ENCODE measurements around the gene GPBAR1. TPM values are rescaled to one million over a fixed set of nuclear protein-coding genes. Genes with fewer than 3 reads are reported as not detected.
"Not testable (repeated sequence)": the region's sequence is repeated elsewhere in the genome, so short reads cannot be mapped to it uniquely, and the experiment has no call there.

The GPBAR1 gene
- total and polyA plus RNA-seq, 2 donors (not counting 1 experiment from before 2014, with no cell fraction given), result 0.66 to 0.81 TPM

DNA sequence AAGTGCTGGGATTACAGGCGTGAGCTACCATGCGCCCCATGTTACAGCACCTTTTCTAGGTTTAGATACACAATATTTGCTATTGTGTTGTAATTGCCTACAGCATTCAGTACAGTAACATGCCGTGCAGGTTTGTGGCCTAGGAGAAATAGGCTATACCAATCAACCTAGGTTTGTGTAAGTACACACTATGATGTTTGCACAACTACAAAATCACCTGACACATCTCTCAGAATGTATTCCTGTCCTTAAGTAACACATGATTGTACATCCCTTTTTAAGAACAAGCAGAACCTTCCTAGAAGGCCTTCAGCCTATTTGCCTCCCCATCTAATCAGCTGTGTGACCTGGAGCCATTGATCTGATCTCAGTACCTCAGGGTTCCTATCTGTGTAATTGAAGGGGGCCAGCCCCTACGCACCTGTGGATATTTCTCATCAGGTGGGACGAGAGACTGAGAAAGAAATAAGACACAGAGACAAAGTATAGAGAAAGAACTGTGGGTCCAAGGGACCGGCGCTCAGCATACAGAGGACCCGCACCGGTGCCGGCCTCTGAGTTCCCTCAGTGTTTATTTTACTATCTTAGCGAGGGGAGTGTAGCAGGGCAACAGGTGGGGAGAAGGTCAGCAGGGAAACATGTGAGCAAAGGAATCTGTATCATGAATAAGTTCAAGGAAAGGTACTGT, 50.2 kb downstream of the GPBAR1 start:
- no peak for DNase-seq
- ATAC-seq (ENCODE audit: low read depth), result no peak
- TF ChIP-seq CTCF (IDR thresholded peaks at IDR 0.05), result no peak
- TF ChIP-seq EZH2 (IDR thresholded peaks at IDR 0.05; ENCODE audit: borderline replicate concordance, insufficient read depth, low read depth, low read length, poor library complexity, severe bottlenecking), result no peak
- no peak overlapping the region for H3K9ac ChIP-seq (ENCODE audit: low read length)
- H3K36me3 ChIP-seq (replicated peaks in 1 of 2; ENCODE audit: control extremely low read depth in 1 of 2, control insufficient read depth in 1 of 2, extremely low read depth in 1 of 2, insufficient read depth in 2 of 2, low read length in 1 of 2), result no peaks in the 10 kb centered on the region
- no peak overlapping the region for H3K27ac ChIP-seq (ENCODE audit: low read length in 2 of 2)
- H3K27ac Mint-ChIP-seq, result no peak overlapping the region
- no peaks in the 10 kb centered on the region for H4K20me1 ChIP-seq (ENCODE audit: control insufficient read depth, insufficient read depth, low read length, poor library complexity, severe bottlenecking)
- H3K4me1 ChIP-seq (ENCODE audit: control insufficient read depth in 2 of 2, insufficient read depth in 2 of 2, low read length in 2 of 2), result no peaks in the 10 kb centered on the region
- intact Hi-C loops (cut with micrococcal nuclease), result no loop called here
- H3K9me3 ChIP-seq (ENCODE audit: control extremely low read depth in 1 of 3, control insufficient read depth in 2 of 3, insufficient read depth in 1 of 3, low read length in 2 of 3), result no peaks in the 10 kb centered on the region
- H3K4me2 ChIP-seq (replicated peaks; ENCODE audit: low read depth, low read length, poor library complexity, severe bottlenecking), result no peak overlapping the region
- H3K9me3 Mint-ChIP-seq (ENCODE audit: insufficient read depth), result no peaks in the 10 kb centered on the region
- no peak overlapping the region for H3K4me3 ChIP-seq (ENCODE audit: control extremely low read depth in 1 of 5, extremely low read depth in 1 of 5, insufficient read depth in 1 of 5, low read depth in 2 of 5, low read length in 4 of 5)
- no peak overlapping the region for H3K4me3 Mint-ChIP-seq
- H2AFZ ChIP-seq (ENCODE audit: insufficient read depth, low read depth, low read length, poor library complexity, severe bottlenecking), result no peak overlapping the region
- ChIA-PET POLR2A (no interaction called here), CTCF (no interaction called here)
- H3K79me2 ChIP-seq (ENCODE audit: control insufficient read depth, insufficient read depth, low read length), result no peaks in the 10 kb centered on the region
- no peaks in the 10 kb centered on the region for H3K27me3 ChIP-seq (replicated peaks in 1 of 4; ENCODE audit: control extremely low read depth in 1 of 4, control insufficient read depth in 3 of 4, insufficient read depth in 4 of 4, low read length in 3 of 4)
- no peaks in the 10 kb centered on the region for H3K27me3 Mint-ChIP-seq
- H3K4me1 Mint-ChIP-seq, result no peaks in the 10 kb centered on the region
- WGBS (ENCODE audit: insufficient coverage), result 100% methylated on average over 3 of the region's 11 CpGs

GRCh38 chr2:218311541-218312266, 50.9 kb downstream of the GPBAR1 start:
- H3K27me3 ChIP-seq (replicated peaks in 1 of 4; ENCODE audit: control extremely low read depth in 1 of 4, control insufficient read depth in 3 of 4, insufficient read depth in 4 of 4, low read length in 3 of 4); H2AFZ ChIP-seq (ENCODE audit: insufficient read depth, low read depth, low read length, poor library complexity, severe bottlenecking); H3K4me1 ChIP-seq (ENCODE audit: control insufficient read depth in 2 of 2, insufficient read depth in 2 of 2, low read length in 2 of 2); H3K79me2 ChIP-seq (ENCODE audit: control insufficient read depth, insufficient read depth, low read length); intact Hi-C loops (cut with micrococcal nuclease); H3K4me3 ChIP-seq (ENCODE audit: control extremely low read depth in 1 of 5, extremely low read depth in 1 of 5, insufficient read depth in 1 of 5, low read depth in 2 of 5, low read length in 4 of 5); H3K36me3 ChIP-seq (replicated peaks in 1 of 2; ENCODE audit: control extremely low read depth in 1 of 2, control insufficient read depth in 1 of 2, extremely low read depth in 1 of 2, insufficient read depth in 2 of 2, low read length in 1 of 2); POLR2A ChIA-PET; H3K9me3 Mint-ChIP-seq (ENCODE audit: insufficient read depth); H3K4me2 ChIP-seq (replicated peaks; ENCODE audit: low read depth, low read length, poor library complexity, severe bottlenecking); H3K27ac Mint-ChIP-seq; H4K20me1 ChIP-seq (ENCODE audit: control insufficient read depth, insufficient read depth, low read length, poor library complexity, severe bottlenecking); H3K4me3 Mint-ChIP-seq; H3K27ac ChIP-seq (ENCODE audit: low read length in 2 of 2); ATAC-seq (ENCODE audit: low read depth); H3K9ac ChIP-seq (ENCODE audit: low read length); H3K9me3 ChIP-seq (ENCODE audit: control extremely low read depth in 1 of 3, control insufficient read depth in 2 of 3, insufficient read depth in 1 of 3, low read length in 2 of 3); H3K27me3 Mint-ChIP-seq; DNase-seq; H3K4me1 Mint-ChIP-seq: not testable (repeated sequence)
- CTCF ChIA-PET, result interaction anchor here (0.7 kb wide), 1 partner anchor 10 kb away, joined by 3 read pairs; no protein-coding TSS in a partner anchor
- WGBS (ENCODE audit: insufficient coverage), result 94% methylated on average over 2 of the region's 11 CpGs
